COLO668 (cell line): Measurements from ENCODE around the gene KIF26B.
"Not testable (repeated sequence)": the region's sequence is repeated elsewhere in the genome, so short reads cannot be mapped to it uniquely, and the experiment has no call there.

Experiments used
- DNase-seq: peaks from one replicate; lab custom pipeline; 2025; ENCODE audit not compliant: unreplicated experiment; lab: John Stamatoyannopoulos, UW

KIF26B gene

GRCh38 chr1:245687636-245688535 is 533.1 kb downstream of the KIF26B start:
- DNase-seq: no peak

- DNase-seq: no peak
These were observed 534.0 kb downstream of the KIF26B start for GRCh38 chr1:245688536-245689453.

DNA sequence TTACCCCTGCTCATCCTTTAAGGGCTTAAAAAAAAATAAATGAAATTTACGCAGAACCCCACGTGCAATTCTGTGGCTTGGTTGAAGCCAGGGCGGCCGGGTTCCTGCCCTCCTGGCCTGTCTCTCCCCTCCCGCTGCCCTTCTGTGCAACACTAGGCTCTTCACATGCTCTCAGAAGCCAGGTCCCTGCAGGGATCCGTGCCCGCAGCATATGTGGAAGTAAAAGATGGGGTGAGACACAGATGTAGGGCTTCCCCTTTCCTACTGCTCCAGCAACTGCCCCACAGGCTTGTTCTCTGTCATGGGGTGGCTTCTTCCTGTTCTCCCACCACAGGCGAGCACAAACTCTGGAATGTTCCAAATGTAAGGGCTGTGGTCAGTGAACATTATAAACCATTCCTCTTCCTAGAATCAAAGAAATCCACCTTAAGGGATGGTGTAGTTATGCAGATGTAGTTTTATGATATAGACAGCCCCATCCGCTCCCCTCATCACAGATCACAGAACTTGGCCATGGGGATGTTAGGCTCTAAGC is 535.4 kb downstream of the KIF26B start:
- DNase-seq: no peak

GRCh38 chr1:245690946-245691541 is 536.3 kb downstream of the KIF26B start:
- DNase-seq: no peak

- no peak for DNase-seq
These were observed 537.1 kb downstream of the KIF26B start for GRCh38 chr1:245691897-245692296.

DNA sequence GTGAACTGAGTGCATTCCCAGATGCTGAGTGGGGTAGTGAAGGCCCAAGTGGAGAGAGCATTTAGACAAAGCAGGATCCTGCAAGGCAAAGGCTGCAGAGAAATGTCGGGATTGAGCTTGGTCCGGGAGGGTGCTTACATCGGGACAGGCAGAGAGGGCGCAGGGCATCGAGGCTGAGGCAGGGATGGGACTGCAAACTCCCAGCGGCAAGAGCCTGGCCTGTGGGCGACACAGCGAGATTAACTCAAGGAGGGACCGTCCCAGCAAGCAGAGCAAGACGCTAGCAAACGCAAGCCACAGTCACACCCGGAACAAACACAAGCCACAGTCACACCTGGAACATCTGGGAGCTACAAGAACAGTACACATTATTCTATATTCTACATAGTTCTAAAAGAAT is 537.5 kb downstream of the KIF26B start:
- no peak for DNase-seq

GRCh38 chr1:245693116-245693793 is 538.5 kb downstream of the KIF26B start:
- no peak for DNase-seq

- DNase-seq: no peak
These were observed 539.4 kb downstream of the KIF26B start for GRCh38 chr1:245693941-245694752.

GRCh38 chr1:245694753-245695195 is 540.0 kb downstream of the KIF26B start:
- no peak for DNase-seq

DNA sequence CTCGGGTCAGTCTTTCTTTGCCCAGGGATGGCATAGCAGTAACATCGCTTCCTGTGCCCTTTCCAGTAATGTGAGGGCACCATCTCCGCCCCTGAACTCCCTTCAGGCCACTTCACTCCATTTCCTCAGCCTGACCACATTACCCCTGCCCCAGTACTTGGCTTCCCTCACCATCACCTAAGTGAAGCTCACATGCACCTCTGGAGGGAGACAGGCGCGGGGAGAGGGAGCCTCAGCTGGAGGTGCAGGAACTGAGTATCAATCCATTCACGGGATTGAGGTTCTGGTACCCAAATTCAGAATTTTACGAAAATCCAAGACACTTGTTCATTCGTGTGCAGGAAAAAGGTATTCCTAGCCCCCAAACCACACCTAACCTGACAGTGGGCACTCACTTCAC is 540.4 kb downstream of the KIF26B start:
- DNase-seq: no peak

- not testable (repeated sequence) for DNase-seq
These were observed 540.9 kb downstream of the KIF26B start for GRCh38 chr1:245695701-245696100.

DNA sequence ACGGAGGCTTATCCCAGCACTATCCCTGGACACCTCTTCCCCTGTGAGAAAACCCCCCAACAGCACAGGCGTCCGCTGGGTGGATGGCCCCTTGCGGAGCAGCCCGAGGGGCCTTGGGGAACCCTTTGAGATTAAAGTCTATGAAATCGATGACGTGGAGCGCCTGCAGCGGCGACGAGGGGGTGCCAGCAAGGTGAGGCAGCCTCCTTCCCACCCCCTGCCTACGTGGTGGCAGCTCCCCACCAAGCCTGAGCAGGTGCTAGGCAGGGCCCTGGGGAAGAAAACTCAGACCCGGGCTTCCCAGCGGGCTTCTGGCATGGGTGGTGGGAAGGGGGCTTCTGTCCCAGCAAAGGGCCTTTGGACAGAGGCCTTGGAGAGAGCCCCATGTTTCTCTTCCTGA is 543.3 kb downstream of the KIF26B start:
- no peak for DNase-seq

DNA sequence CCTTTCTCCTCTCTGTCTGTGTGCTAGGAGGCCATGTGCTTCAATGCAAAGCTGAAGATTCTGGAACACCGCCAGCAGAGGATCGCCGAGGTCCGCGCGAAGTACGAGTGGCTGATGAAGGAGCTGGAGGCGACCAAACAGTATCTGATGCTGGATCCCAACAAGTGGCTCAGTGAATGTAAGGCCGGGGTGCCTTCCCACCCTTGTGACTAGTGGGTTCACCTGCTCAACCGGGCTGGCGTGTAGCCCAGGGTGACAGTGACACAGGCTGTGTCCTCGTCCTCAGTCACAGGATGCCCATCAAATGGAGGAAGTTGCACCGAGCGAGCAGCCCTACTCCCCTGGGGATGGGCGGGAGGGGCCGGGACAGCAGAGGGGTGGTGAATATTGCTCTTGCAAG is 544.1 kb downstream of the KIF26B start:
- DNase-seq: peak; percentile 42

DNA sequence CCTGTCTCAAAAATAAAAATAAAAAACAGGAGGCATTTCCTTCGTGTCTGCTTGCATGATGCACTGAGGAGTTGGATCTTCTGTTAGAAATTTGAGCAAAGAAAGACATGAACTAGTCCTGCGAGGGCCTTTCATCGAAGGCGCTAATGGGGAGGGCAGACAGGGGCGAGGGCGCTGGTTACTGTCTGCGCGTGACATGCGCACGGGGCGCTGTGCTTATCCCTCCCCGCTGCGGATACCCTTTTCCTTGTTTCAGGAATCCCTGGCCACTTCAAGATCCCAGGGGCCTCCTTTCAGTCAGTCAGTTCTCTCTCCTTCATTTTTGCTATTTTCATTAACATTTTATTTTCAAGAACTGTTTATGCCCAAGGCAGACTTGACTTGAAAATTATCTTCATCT is 545.8 kb downstream of the KIF26B start:
- DNase-seq: no peak

DNA sequence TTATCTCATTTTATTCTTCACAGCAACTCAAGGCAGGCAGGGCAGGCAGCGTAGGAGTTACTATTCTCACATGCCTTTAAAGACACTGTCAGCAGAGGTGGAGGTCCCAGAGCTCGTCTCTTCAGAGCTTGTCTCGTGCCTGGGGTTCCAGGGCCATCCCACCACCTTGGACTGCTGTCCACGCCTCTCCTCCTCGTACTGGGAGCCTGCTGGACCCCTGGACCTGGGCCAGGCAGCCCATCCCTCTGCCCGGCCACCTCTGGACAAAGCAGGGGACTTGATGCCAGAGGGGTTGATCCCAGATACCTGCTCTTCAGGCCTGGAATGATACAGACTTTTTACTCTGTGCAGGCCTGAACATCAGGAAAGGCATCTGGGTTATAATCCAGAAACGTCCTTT is 546.8 kb downstream of the KIF26B start:
- DNase-seq: no peak

DNA sequence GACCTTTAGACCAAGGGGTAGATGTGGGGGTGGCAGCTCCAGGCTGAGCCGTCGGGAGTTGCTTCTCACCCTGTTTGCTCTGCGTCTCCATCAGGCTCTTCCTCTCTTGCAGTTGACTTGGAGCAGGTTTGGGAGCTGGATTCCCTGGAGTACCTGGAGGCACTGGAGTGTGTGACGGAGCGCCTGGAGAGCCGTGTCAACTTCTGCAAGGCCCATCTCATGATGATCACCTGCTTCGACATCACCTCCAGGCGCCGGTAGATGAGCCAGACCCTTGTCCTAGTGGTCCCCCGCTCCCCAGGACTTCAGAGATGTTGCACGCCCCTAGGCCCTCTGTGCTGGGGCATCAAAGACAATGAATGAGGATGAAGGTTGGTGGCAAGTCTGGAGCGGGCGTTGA is 547.6 kb downstream of the KIF26B start:
- DNase-seq: no peak

DNA sequence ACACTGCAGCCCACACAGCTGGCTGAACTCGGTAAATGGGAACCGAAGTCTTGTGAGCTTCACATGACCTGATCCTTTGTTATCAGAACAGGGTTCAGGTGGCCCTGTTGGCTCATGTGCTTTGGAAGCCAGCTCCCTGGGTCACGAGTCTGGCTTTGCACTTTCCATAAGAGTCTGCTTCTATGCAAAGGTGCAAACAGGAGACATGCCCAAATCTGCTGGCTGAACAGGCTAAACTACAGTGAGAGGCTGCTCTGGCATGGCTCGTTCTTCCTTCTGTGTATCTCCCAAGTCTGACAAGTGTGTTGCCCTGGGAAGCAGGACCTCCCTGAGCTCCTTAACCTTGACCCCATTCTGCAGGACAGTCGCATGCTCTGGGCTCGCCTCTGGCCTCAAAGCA is 549.6 kb downstream of the KIF26B start:
- DNase-seq: no peak

- no peak for DNase-seq
These were observed 550.0 kb downstream of the KIF26B start for GRCh38 chr1:245704765-245705164.

- DNase-seq: no peak
These were observed 553.2 kb downstream of the KIF26B start for GRCh38 chr1:245707941-245708340.
